Colonic mucosa (tissue), 4 donors: ENCODE data around the gene DAB2IP. TPM values are rescaled to one million over a fixed set of nuclear protein-coding genes. Genes with fewer than 3 reads are reported as not detected.

Source experiments
- DNase-seq: peaks from one replicate; pipeline ENCODE4 v3.0.0-alpha.2; 2020
- H3K27ac ChIP-seq: fragments of 200-600 bp; one replicate; pipeline ENCODE4 v1.8.0; 2021
- H3K27me3 ChIP-seq: fragments of 200-600 bp; one replicate; pipeline ENCODE4 v1.8.0; 2021
- H3K36me3 ChIP-seq: fragments of 200-600 bp; one replicate; pipeline ENCODE4 v1.8.0; 2021
- H3K4me1 ChIP-seq: fragments of 200-600 bp; one replicate; pipeline ENCODE4 v1.8.0; 2021; ENCODE audit warnings: mild to moderate bottlenecking
- H3K4me3 ChIP-seq: fragments of 200-600 bp; one replicate; pipeline ENCODE4 v1.8.0; 2021
- H3K9ac ChIP-seq, 2 donors: one replicate each; pipeline ENCODE4 v1.7.0; 2013; ENCODE audit warnings: control low read depth in 2 of 2, low read depth in 2 of 2, low read length in 2 of 2
- H3K9me3 ChIP-seq: fragments of 200-600 bp; one replicate; pipeline ENCODE4 v1.8.0; 2021
- intact Hi-C: fragments of 100-400 bp; cut with DNase I; formaldehyde crosslinking; loops from one replicate; pipeline ENCODE4 v1.14.1; 2022
- total RNA-seq, 2 donors: library from RNA; stranded (reverse); fragmentation: NEBNext Ultra II Directional in 1 of 2; extraction: Animal tissue kit (Norgen Biotek cat#: 25700) in 1 of 2; gene quantifications; one replicate each; pipeline ENCODE4 v1.2.1, GENCODE V29; 2021
- TF ChIP-seq, protein P1 (sequence below): fragments of 200-600 bp; IDR thresholded peaks from one replicate; pipeline ENCODE4 v1.8.0; 2022; ENCODE audit warnings: antibody characterized with exemption, mild to moderate bottlenecking
- donor health status: healthy.
- donor health status: DM: no; HTN: no; CAD: no.
- donor health status: DM: no; HTN: no; CAD: no.

DAB2IP gene
- total RNA-seq, 2 donors from 2014 or later = 126 to 130 TPM

GRCh38 chr9:121751686-121752445, 100.4 kb downstream of the DAB2IP start:
- Histone ChIP-seq H3K9me3 (no peaks in the 10 kb centered on the region), H3K27me3 (no peaks in the 10 kb centered on the region), H3K36me3 (no peaks in the 10 kb centered on the region), H3K9ac (no peak overlapping the region), H3K4me1 (no peaks in the 10 kb centered on the region), H3K4me3 (no peak overlapping the region), H3K27ac (no peak overlapping the region)
- intact Hi-C loops = no loop called here
- DNase-seq = no peak
- TF ChIP-seq, protein P1, sequence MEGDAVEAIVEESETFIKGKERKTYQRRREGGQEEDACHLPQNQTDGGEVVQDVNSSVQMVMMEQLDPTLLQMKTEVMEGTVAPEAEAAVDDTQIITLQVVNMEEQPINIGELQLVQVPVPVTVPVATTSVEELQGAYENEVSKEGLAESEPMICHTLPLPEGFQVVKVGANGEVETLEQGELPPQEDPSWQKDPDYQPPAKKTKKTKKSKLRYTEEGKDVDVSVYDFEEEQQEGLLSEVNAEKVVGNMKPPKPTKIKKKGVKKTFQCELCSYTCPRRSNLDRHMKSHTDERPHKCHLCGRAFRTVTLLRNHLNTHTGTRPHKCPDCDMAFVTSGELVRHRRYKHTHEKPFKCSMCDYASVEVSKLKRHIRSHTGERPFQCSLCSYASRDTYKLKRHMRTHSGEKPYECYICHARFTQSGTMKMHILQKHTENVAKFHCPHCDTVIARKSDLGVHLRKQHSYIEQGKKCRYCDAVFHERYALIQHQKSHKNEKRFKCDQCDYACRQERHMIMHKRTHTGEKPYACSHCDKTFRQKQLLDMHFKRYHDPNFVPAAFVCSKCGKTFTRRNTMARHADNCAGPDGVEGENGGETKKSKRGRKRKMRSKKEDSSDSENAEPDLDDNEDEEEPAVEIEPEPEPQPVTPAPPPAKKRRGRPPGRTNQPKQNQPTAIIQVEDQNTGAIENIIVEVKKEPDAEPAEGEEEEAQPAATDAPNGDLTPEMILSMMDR = no peak

- no peak for DNase-seq
- H3K4me1 ChIP-seq = no peaks in the 10 kb centered on the region
- no peak overlapping the region for H3K27ac ChIP-seq
- no peak overlapping the region for H3K9ac ChIP-seq
- no peaks in the 10 kb centered on the region for H3K27me3 ChIP-seq
- H3K4me3 ChIP-seq = no peak overlapping the region
- intact Hi-C loops = no loop called here
- no peaks in the 10 kb centered on the region for H3K9me3 ChIP-seq
- TF ChIP-seq, protein P1 = no peak
- H3K36me3 ChIP-seq = no peaks in the 10 kb centered on the region
Measured at GRCh38 chr9:121752929-121753328, 101.5 kb downstream of the DAB2IP start.

GRCh38 chr9:121753802-121754654, 102.6 kb downstream of the DAB2IP start:
- no peak overlapping the region for H3K27ac ChIP-seq
- no peak overlapping the region for H3K9ac ChIP-seq
- H3K27me3 ChIP-seq = no peaks in the 10 kb centered on the region
- no peaks in the 10 kb centered on the region for H3K36me3 ChIP-seq
- H3K4me1 ChIP-seq = no peaks in the 10 kb centered on the region
- intact Hi-C loops = no loop called here
- no peak overlapping the region for H3K4me3 ChIP-seq
- TF ChIP-seq, protein P1 = no peak
- DNase-seq = no peak
- no peaks in the 10 kb centered on the region for H3K9me3 ChIP-seq

DNA sequence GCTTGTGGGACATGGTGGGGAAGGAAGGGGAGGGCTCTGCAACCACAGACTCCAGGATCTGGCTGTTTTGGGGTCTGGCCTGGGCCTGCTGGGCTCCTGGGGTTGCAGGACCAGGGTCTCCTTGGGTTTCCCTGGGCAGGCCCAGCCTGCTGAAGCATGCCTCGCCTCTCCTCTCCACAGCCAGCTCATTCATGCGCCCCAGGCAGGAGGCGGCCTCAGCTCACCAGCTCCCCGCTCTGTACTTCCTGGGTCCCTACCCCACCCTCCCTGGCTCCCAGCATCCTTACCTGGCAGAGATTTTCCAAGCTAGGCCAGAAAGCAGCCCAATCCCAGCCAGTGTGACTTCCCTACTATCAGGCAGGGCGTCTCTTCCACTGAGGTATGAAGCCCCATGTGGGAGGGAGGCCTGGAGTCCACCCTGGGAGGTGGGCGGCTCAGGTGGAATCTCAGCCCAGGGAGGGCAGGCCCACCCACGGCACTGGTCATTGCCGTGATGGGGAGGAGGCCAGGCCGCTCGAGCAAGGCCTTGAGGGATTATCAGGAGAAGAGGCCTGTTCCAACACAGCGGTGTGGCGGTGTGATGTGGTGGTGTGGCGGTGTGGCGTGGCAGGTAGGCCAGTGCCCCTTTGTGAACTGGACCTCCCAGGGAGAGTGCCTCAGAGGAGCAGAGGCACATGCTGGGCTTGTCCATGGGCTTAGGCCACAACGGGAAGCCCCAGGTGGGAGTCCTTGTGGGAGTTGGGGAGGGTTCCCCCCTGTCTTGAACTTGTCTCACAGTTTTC, 103.4 kb downstream of the DAB2IP start:
- TF ChIP-seq, protein P1 = no peak
- H3K27me3 ChIP-seq = no peaks in the 10 kb centered on the region
- no peaks in the 10 kb centered on the region for H3K9me3 ChIP-seq
- H3K36me3 ChIP-seq = no peaks in the 10 kb centered on the region
- H3K4me3 ChIP-seq = no peak overlapping the region
- intact Hi-C loops = no loop called here
- H3K4me1 ChIP-seq = no peaks in the 10 kb centered on the region
- no peak overlapping the region for H3K27ac ChIP-seq
- DNase-seq = no peak
- H3K9ac ChIP-seq = no peak overlapping the region

DNA sequence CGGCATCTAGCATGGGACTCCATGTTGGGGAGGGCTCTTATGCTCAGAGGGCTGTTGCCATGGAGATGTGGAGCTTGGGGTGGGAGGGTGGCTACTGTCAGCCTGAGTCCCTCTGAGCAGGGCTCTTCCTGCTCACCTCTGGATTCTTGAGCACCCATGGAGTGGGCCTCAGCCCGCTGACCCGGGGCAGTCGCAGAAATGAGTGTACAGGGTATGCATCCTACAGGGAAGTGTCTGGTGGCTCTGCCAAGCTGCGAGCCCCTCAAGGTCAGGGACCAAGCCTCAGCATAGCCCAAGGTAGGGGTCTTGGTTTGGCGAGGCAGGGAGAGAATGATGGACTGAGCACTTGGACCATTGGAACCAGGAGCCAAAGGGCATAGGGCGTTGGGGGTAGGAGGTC, 104.1 kb downstream of the DAB2IP start:
- no peak for DNase-seq
- intact Hi-C loops = no loop called here
- Histone ChIP-seq H3K9me3 (no peaks in the 10 kb centered on the region), H3K27ac (no peak overlapping the region), H3K9ac (peak overlapping the region in 1 of 2 donors; percentile 12), H3K27me3 (no peaks in the 10 kb centered on the region), H3K4me3 (no peak overlapping the region), H3K36me3 (no peaks in the 10 kb centered on the region), H3K4me1 (no peaks in the 10 kb centered on the region)
- TF ChIP-seq, protein P1 = no peak
